Fibroblast of skin of scalp (primary cell): ENCODE results near the gene USP33. TPM values are rescaled to one million over a fixed set of nuclear protein-coding genes. Genes with fewer than 3 reads are reported as not detected.
"Not testable (repeated sequence)": the region's sequence is repeated elsewhere in the genome, so short reads cannot be mapped to it uniquely, and the experiment has no call there.

Experiments
- DNase-seq: peaks from one replicate; pipeline ENCODE4 v3.0.0-alpha.2; 2013
- polyA plus RNA-seq, 2 experiments: library from polyadenylated mRNA; unstranded; fragments of 120-200 nt; gene quantifications; one replicate each; pipeline ENCODE4 v1.2.1, GENCODE V29; 2013; ENCODE audit not compliant: insufficient read length in 2 of 2

Gene USP33
- 33.7 TPM for polyA plus RNA-seq (2013, experiment 1 of 2; ENCODE audit: insufficient read length)
- 35.8 TPM for polyA plus RNA-seq (2013, experiment 2 of 2; ENCODE audit: insufficient read length)

GRCh38 chr1:77759071-77760028, at the start of gene USP33:
USP33 (minus strand) TSS chr1:77759852; CDS start chr1:77741697, 18,155 bp downstream.
- peak; percentile 82 for DNase-seq

DNA sequence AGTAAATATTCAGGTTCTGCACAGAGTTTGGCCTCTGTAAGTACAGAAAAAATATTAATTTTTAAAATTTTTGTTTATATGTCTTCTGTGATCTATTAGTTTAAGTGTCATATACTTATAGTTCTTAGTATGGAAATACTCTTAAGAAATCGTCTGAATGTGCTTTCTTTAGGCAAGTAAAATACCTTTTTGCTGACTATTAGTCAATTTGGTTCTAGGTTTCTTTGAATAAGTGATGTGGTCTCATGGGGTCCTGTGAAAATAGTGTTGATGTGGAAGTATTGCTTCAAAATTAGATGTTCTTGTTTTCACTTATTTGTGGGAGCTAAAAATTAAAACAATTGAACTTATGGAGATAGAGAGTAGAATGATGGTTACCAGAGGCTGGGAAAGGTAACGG, 43.7 kb upstream of the USP33 start:
- no peak for DNase-seq

DNA sequence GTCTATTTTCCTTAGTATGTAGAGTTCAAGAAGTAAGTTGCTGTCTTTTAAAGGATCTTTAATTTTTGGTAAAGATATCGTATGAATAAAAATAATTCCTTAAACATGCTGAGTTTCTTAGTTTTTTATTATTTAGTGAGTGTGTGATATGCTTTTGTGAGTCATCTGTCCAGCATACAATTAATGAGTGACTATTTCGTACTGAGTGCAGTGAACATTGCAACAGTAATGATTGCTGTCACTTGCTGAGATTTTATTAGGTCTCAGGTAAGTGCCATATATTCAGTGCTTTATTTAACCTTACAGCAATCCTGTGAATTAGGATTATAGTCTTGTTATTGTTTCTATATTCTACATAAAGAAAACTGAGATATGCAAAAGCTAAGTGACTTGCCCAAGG, 42.4 kb upstream of the USP33 start:
- DNase-seq, result no peak

DNA sequence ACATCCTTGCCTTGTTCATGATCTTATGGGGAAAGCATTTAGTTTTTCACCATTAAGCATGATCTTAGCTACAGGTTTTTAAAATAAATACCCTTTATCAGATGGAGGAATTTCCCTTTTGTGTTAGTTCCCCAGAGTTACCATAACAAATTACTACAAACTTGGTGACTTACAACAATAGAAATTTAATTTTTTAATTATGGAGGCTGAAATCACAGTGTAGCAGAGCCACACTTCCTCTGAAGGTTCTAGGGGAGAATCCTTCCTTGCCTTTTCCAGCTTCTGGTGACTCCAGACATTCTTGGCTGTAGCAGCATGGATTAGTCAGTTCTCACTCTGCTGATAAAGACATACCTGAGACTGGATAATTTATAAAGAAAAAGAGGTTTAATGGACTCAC, 38.3 kb upstream of the USP33 start:
- no peak for DNase-seq

- DNase-seq, result no peak
Observed at GRCh38 chr1:77796695-77797405, 37.2 kb upstream of the USP33 start.

DNA sequence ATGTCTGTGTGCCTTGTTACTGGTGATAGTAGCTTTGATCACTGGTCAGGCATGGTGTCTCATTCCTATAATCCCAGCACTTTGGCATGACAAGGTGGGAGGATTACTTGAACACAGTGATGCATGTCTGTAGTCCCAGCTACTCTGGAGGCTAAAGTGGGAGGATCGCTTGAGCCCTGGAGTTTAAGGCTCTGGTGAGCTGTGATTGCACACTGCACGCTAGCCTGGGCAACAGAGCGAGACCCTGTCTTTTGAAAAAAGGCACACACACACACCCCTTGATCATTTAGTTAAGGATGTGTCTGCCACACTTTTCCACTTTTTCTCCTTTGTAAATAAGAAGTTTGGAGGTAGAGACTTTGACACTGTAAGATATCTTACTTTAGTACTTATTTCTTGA, 34.9 kb upstream of the USP33 start:
- no peak for DNase-seq

- DNase-seq, result not testable (repeated sequence)
Observed at GRCh38 chr1:77786093-77786741, 26.6 kb upstream of the USP33 start.

- DNase-seq, result no peak
Observed at GRCh38 chr1:77783141-77783540, 23.5 kb upstream of the USP33 start.

DNA sequence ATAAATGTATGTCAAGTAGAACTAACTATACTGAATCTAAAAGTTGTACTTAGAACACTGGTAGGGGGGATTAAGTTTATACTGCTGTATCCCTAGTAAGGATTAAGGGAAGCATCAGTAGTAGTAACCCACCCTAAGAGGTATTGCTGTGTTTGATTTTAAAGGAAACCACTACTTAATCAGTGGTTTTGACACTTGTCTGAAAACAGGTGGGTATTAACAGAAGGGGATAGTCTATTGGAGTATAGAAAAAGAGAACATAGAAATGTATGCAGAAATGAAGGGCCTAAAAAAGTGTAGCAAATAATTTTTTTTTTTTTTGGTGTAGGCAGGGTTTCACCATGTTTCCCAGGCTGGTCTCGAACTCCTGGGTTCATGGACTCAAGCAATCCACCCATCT, 22.0 kb upstream of the USP33 start:
- no peak for DNase-seq

DNA sequence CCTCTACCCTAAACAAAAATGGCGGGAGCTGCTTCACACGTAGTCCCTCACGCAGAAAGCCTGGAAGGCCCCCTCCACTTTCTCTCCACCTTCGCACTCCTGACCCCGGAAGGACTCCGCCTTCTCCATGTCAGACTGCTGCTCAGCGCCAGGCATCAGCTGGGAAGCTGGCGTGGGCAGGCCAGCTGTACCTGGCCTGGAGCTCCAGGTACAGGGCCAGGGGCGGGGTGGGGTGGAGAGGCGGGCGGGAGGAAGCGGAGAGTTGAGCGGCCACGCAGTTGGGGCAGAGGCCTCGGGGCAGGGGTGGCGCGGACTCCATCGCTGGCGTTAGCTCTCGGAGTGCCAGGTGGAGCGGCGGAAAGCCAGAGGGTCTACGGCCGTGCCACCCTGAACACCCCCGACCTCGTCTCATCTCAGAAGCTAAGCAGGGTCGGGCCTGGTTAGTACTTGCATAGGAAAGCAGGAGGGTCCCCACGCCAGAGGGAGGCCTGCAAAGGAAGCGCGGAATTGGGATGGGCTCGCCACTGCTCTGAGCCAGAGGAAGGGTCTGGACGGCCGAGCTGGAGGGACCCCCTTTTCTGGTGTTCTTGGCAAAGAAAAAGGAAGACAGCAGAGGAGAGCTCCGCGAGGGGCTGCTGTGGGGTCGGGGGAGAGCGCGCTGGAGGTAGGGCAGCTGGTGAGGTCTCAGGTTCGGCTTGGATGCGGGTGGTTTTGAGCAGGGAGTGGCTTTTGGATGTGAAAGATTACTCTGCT, 20.1 kb upstream of the USP33 start, which contains the start of gene MIGA1:
Gene MIGA1 (plus strand): TSS at position 121 of the 753 bp plus-strand sequence. CDS start 3,604 bp downstream, outside the sequence.
- DNase-seq, result peak; percentile 89

GRCh38 chr1:77776007-77776700, 16.5 kb upstream of the USP33 start:
- no peak for DNase-seq

DNA sequence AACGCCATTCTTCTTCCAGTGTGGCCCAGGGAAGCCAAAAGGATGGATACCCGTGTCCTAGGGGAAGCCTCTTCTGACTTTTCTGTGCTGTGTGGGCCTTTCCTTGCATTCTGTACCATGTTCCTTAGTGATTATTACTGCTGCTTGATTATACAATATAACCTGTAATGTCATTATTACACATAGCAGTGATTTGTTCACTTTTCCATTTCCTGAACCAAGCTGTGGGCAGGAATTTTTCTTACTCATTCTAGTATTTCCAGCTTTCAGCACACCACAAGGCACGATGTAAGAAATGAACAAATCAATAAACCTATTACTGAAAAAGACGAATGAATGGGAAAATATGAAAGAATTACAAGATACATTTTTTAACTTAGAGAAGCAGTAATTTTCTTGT, 8.4 kb upstream of the USP33 start:
- no peak for DNase-seq

DNA sequence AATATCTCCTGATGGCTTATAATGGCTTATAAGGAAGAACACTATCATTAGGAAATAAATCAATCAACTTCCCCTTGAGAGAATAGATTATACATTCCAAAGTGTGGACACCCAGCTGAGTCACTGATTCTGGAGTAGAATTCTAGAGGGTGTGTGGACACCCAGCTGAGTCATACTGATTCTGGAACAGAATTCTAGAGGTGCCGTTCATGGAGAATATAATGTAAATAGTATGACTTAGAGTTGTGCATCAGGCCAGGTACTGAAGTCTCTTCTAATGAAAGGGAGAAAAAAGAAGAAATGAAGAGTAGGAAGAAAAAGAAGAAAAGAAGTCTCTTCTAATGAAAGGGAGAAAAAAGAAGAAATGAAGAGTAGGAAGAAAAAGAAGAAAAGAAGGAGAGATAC, 2.4 kb upstream of the USP33 start:
- DNase-seq, result peak; percentile 67

DNA sequence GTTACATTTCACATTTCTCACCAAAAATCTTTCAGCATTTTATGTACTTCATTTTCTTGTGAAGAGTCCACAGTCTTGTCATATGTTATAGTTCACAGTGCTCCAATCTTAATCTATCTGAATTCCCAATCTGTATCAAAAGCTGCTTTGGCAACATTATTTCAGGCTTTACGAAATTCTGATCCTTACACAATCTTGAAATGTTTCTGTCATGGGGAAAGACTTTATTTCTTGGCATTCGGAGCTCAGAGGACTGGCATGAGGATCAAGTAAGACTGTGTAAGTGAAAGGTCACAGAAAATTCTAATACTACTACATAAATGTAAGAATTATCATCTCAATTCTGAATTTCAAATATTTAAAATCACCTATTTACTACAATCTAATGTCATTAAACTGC, 2.0 kb downstream of the USP33 start:
- DNase-seq, result peak; percentile 18

DNA sequence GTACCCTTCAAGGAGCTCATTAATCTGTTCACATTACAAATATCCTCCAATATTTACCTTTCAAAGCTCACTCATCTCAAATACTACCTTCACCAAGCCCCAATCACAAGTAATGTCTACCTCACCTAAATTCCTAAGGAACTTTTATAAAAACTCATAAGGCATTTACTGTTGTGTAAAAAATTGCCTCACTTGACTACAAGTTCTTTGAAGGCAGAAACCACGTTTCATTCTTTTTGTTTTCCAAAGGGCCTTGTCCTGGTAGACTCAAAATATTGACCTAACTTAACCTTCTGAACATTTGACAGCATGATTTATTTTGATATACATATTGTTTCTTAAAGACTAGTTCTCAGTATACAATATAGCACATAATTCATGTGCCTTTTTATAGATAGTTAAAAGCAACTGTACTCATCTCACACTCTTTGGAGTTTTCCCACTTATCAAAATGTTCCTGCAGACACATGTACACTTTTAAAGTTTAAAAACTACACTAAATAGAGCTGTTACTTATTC, 2.5 kb downstream of the USP33 start:
- DNase-seq, result no peak

GRCh38 chr1:77756052-77756754, 3.4 kb downstream of the USP33 start:
- no peak for DNase-seq

DNA sequence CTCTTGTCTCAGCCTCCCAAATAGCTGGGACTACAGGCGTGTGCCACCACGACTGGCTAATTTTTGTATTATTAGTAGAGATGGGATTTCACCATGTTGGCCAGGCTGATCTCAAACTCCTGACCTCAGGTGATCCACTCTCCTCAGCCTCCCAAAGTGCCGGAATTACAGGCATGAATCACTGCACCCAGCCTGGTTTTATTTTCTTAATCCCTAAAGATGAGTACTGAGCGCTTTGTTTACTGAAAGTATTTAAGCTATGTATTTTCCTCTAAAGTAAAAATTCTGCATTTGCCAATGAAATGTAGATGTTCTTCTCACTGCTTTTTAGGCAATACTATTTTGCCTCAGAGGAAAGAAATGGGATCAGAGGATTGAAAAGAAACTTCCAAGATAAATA, 10.2 kb downstream of the USP33 start:
- DNase-seq, result peak; percentile 23

DNA sequence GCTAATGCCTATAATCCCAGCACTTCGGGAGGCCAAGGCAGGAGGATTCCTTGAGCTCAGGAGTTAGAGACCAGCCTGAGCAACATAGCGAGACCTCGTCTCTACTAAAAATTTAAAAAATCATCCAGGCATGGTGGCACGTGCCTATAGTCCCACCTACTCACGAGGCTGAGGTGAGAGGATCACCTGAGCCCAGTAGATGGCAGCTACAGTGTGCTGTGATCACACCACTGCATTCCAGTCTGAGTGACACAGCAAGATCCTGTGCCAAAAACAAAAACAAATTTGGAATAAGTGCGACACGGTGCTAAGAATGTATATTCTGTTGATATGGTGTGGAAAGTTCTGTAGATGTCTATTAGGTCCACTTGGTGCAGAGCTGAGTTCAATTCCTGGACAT, 15.1 kb downstream of the USP33 start:
- DNase-seq, result no peak

DNA sequence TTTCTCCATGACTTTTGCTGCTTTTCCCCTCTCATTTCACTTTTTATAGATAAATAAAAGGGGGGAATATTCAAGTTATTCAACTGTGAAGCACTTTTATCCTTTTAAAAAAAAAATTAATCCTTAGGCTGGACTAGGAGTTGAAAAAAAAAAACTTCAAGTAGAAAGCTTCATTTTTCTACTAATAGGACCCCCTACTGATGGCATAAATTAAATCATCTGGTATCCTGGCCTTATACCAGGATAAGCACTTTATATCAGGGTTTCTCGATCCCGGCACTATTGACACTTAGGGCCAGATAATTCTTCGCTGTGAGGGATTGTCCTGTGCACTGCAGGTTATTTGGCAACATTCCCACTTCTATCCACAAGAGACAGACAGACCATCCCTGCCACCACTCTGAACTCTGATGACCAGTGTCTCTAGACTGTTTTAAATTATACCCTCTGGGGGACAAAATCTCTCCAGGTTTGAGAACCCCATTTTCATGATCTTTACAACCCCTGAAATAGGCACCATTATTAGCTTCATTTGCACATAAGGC, 17.6 kb downstream of the USP33 start:
- DNase-seq, result no peak

DNA sequence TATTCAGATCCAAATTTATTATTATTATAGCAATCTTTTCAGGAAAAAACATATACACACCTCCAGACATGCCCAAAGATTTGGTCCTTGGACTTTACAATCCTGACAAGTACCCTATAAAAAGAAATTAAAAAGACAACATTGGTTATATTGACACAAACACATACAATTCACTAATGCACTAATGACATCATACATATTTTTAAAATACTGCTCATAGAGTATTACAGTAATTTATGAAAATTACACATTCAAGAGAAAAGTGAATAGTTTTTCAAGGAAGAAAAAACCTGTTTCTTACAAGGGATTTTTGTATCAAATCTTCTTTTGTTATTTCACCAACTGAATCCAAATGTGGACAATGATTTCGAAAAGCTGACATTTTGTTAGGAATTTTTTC, 18.3 kb downstream of the USP33 start:
- no peak for DNase-seq
